Aorta (tissue), 5 donors: ENCODE data around the gene CCDC141. TPM values are rescaled to one million over a fixed set of nuclear protein-coding genes. Genes with fewer than 3 reads are reported as not detected.

ENCODE experiments used
- ATAC-seq: fragments of 200-7000 bp; cut with Tn5 transposase; one replicate; pipeline ENCODE4 v1.9.1; 2022; ENCODE audit warnings: moderate library complexity; ENCODE audit not compliant: low FRiP score
- DNase-seq, 2 donors: peaks; one replicate each; pipeline ENCODE4 v3.0.0-alpha.2; 2020
- H3K27ac ChIP-seq, 2 donors: one replicate each; pipeline ENCODE4 v1.5.1; 2013; ENCODE audit warnings: low read length in 2 of 2, mild to moderate bottlenecking in 2 of 2, moderate library complexity in 2 of 2, control low read depth in 1 of 2, inconsistent platforms in 1 of 2, low read depth in 1 of 2
- H3K27me3 ChIP-seq, 2 donors: one replicate each; pipeline ENCODE4 v1.6.1; 2013; ENCODE audit warnings: control low read depth in 1 of 2, low read length in 1 of 2, mild to moderate bottlenecking in 1 of 2, moderate library complexity in 1 of 2; ENCODE audit not compliant: insufficient read depth in 2 of 2, control insufficient read depth in 1 of 2
- H3K36me3 ChIP-seq, 2 donors: one replicate each; pipeline ENCODE4 v1.6.1; 2013; ENCODE audit warnings: control low read depth in 1 of 2, low read length in 1 of 2, mild to moderate bottlenecking in 1 of 2; ENCODE audit not compliant: insufficient read depth in 2 of 2, control insufficient read depth in 1 of 2
- H3K4me1 ChIP-seq, 2 donors: one replicate each; pipeline ENCODE4 v1.6.1; 2013; ENCODE audit warnings: low read length in 2 of 2, control low read depth in 1 of 2, mild to moderate bottlenecking in 1 of 2, moderate library complexity in 1 of 2; ENCODE audit not compliant: insufficient read depth in 2 of 2, control insufficient read depth in 1 of 2
- H3K4me3 ChIP-seq, 2 donors: one replicate each; pipeline ENCODE4 v1.5.1; 2013; ENCODE audit warnings: low read length in 2 of 2, control low read depth in 1 of 2, mild to moderate bottlenecking in 1 of 2
- H3K9me3 ChIP-seq: one replicate; pipeline ENCODE4 v1.6.1; 2013; ENCODE audit warnings: mild to moderate bottlenecking, low read length; ENCODE audit not compliant: control insufficient read depth
- whole genome bisulfite sequencing, 2 donors: extraction: QIAGEN DNeasy Blood & Tissue Kit; methylation state at CpG; one replicate each; pipeline ENCODE4 v1.1.7; 2013; 5-methylcytosine and 5-hydroxymethylcytosine counted together
- intact Hi-C, 2 donors: fragments of 100-400 bp; cut with DNase I; formaldehyde crosslinking; loops; one replicate each; pipeline versions ENCODE4 v1.14.2 to v1.15.0; 2022
- polyA plus RNA-seq, 2 donors: library from polyadenylated mRNA; stranded (reverse); fragments of 200-250 nt; gene quantifications; one replicate each; pipeline ENCODE4 v1.2.3, GENCODE V29; 2013
- total RNA-seq, 2 donors: library from RNA; stranded (reverse); fragmentation: NEBNext Ultra II Directional; extraction: Animal tissue kit (Norgen Biotek cat#: 25700); gene quantifications; one replicate each; pipeline ENCODE4 v1.2.1, GENCODE V29; 2021
- donor health status: healthy with polysubstance abuse.
- donor health status: Bipolar disorder and iron deficiency.
- donor health status: DM: no; HTN: no; CAD: no.
- donor health status: DM: no; HTN: no; CAD: no.
- donor health status: DM: yes; HTN: yes; CAD: no.

CCDC141 gene
- total and polyA plus RNA-seq, 4 donors = 0.13 to 28.3 (median 2.0) TPM

DNA sequence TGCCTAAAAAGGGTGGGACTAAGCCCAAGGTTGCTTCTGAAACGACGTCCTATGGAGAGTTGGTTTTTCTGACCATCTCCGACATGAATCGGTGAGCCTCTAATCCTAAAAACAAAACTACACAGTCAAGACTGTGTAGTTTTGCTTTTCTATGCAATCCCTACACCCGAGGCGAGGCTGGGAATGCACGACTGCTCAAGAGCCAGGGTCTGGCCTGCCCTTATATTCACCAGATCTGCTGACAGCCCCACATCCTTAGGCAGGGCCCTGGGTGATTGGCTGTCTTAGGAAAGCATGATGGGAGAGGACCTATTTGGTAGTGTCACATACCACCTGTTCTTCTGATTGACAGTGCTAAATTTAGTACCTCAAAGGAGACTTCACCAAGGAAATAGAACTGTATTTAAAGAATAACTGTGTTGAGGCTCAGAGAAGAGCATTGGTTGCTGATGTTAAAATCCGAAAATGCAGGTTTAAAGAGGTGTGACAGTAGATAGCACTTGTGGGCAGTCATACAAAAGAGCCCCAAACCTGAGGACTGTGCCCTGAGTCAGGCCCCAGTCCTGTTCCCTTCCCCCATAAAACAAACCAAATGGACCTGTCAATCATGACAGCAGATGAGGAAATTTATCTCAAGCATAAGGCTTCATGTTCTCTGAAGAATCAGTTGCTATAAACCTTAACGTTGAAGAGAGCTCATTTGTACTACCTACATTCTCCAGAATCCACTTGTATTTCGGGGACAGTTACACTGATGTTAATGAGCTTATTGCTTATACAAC lies 242.5 kb downstream of the CCDC141 start, which contains the start of gene TTN:
Gene TTN, minus strand, starts transcription at position 197 of the 782 bp plus-strand sequence. CDS start 2,781 bp downstream, outside the sequence.
- no peak for DNase-seq
- 93 to 95% methylated on average over 10 of the region's 10 CpGs for WGBS, 2 donors
- no peak for ATAC-seq
- H3K4me1 ChIP-seq = peaks cover 0 to 1% of the 10 kb centered on the region in 2 donors
- intact Hi-C loops = no loop called here
- no peak within 1 kb of the TSS for H3K27ac ChIP-seq
- H3K27me3 ChIP-seq = no peaks in the 10 kb centered on the region
- H3K4me3 ChIP-seq = no peak within 1 kb of the TSS
- no peaks in the 10 kb centered on the region for H3K9me3 ChIP-seq
- no peaks in the 10 kb centered on the region for H3K36me3 ChIP-seq

- Histone ChIP-seq H3K36me3 (no peaks in the 10 kb centered on the region), H3K9me3 (no peaks in the 10 kb centered on the region), H3K4me1 (peaks cover 0 to 1% of the 10 kb centered on the region in 2 donors), H3K27me3 (no peaks in the 10 kb centered on the region), H3K27ac (no peak overlapping the region), H3K4me3 (no peak overlapping the region)
- intact Hi-C loops = no loop called here
- DNase-seq (no peak), ATAC-seq (no peak)
- WGBS, 2 donors = 88 to 94% methylated on average over 1 of the region's 1 CpG
Observed at GRCh38 chr2:178806543-178806942, 243.4 kb downstream of the CCDC141 start.

DNA sequence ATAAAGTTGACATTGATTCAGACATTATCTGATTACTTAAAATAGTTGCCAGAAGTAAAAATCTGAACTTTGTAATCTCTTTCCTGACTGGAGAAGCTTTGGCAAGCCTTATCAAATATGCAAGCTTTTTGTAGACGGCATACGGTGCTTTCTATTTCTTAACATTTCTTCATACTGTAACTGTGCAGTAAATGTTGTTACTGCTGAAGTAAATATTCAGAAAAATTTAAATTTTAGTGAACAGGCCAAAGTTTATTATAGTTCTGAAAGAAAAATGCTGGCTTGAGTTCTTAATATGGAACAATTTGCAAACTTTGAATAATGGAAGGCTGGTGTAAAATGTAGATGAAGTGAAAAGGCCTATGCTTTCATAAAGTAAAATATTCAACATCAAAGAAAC lies 244.5 kb downstream of the CCDC141 start:
- WGBS, 2 donors = 5% methylated on average over 2 of the region's 2 CpGs
- Histone ChIP-seq H3K4me1 (peaks cover 0 to 1% of the 10 kb centered on the region in 2 donors), H3K27me3 (no peaks in the 10 kb centered on the region), H3K4me3 (no peak overlapping the region), H3K9me3 (no peaks in the 10 kb centered on the region), H3K36me3 (no peaks in the 10 kb centered on the region), H3K27ac (no peak overlapping the region)
- ATAC-seq (no peak), DNase-seq (no peak)
- intact Hi-C loops = no loop called here

GRCh38 chr2:178804791-178805190 lies 245.1 kb downstream of the CCDC141 start:
- H3K4me3 ChIP-seq = no peak overlapping the region
- intact Hi-C loops = loop anchor here (5.0 kb wide), 2 partner anchors 43 to 93 kb away; no protein-coding TSS in a partner anchor
- DNase-seq (no peak), ATAC-seq (no peak)
- WGBS, 2 donors = 96 to 97% methylated on average over 3 of the region's 3 CpGs
- H3K4me1 ChIP-seq = peaks cover 0 to 1% of the 10 kb centered on the region in 2 donors
- peak overlapping the region in 1 of 2 donors; percentile 69 for H3K27ac ChIP-seq
- H3K36me3 ChIP-seq = no peaks in the 10 kb centered on the region
- no peaks in the 10 kb centered on the region for H3K27me3 ChIP-seq
- no peaks in the 10 kb centered on the region for H3K9me3 ChIP-seq

- ATAC-seq (no peak), DNase-seq (no peak)
- H3K27me3 ChIP-seq = no peaks in the 10 kb centered on the region
- no peaks in the 10 kb centered on the region for H3K36me3 ChIP-seq
- no peak overlapping the region for H3K27ac ChIP-seq
- H3K4me3 ChIP-seq = no peak overlapping the region
- intact Hi-C loops = loop anchor here (5.0 kb wide), 2 partner anchors 47 to 97 kb away; no protein-coding TSS in a partner anchor
- H3K4me1 ChIP-seq = no peaks in the 10 kb centered on the region
- 94% methylated on average over 7 of the region's 7 CpGs for WGBS, 2 donors
- H3K9me3 ChIP-seq = no peaks in the 10 kb centered on the region
Observed at GRCh38 chr2:178800510-178800909, 249.4 kb downstream of the CCDC141 start.

- 95 to 97% methylated on average over 19 of the region's 19 CpGs for WGBS, 2 donors
- no peak overlapping the region for H3K4me3 ChIP-seq
- H3K27ac ChIP-seq = no peak overlapping the region
- DNase-seq (no peak), ATAC-seq (no peak)
- no peaks in the 10 kb centered on the region for H3K27me3 ChIP-seq
- H3K36me3 ChIP-seq = no peaks in the 10 kb centered on the region
- H3K9me3 ChIP-seq = no peaks in the 10 kb centered on the region
- H3K4me1 ChIP-seq = no peaks in the 10 kb centered on the region
- intact Hi-C loops = loop anchor here in 1 of 2 donors (10.0 kb wide), 1 partner anchor 305 kb away; no protein-coding TSS in a partner anchor
Observed at GRCh38 chr2:178799305-178799704, 250.6 kb downstream of the CCDC141 start.

- 89 to 93% methylated on average over 2 of the region's 2 CpGs for WGBS, 2 donors
- intact Hi-C loops = loop anchor here (1.0 to 10.0 kb wide), 3 partner anchors 117 to 309 kb away; no protein-coding TSS in a partner anchor
- no peak for ATAC-seq
Observed at GRCh38 chr2:178796079-178796677, 253.8 kb downstream of the CCDC141 start.

GRCh38 chr2:178787934-178788333 lies 262.0 kb downstream of the CCDC141 start:
- ATAC-seq = no peak
- no peaks in the 10 kb centered on the region for H3K27me3 ChIP-seq
- no peaks in the 10 kb centered on the region for H3K4me1 ChIP-seq
- no peaks in the 10 kb centered on the region for H3K36me3 ChIP-seq
- WGBS, 2 donors = 88 to 90% methylated on average over 5 of the region's 5 CpGs
- H3K9me3 ChIP-seq = no peaks in the 10 kb centered on the region
- H3K27ac ChIP-seq = no peak overlapping the region
- intact Hi-C loops = no loop called here
- DNase-seq = no peak
- H3K4me3 ChIP-seq = no peak overlapping the region

More at GRCh38 chr2:178796079-178796677, 253.8 kb downstream of the CCDC141 start:
- Histone ChIP-seq H3K36me3 (no peaks in the 10 kb centered on the region), H3K4me1 (no peaks in the 10 kb centered on the region), H3K9me3 (no peaks in the 10 kb centered on the region), H3K27ac (no peak overlapping the region), H3K27me3 (no peaks in the 10 kb centered on the region), H3K4me3 (no peak overlapping the region)
- DNase-seq = no peak
